GM18519 (cell line): ENCODE measurements around the gene LSS.

Source experiments
- ATAC-seq: cut with Tn5 transposase; IDR thresholded peaks from one replicate; pipeline ENCODE4 v1.9.1; 2021; ENCODE audit warnings: mild to moderate bottlenecking, moderate library complexity; ENCODE audit not compliant: unreplicated experiment, low FRiP score

LSS gene

DNA sequence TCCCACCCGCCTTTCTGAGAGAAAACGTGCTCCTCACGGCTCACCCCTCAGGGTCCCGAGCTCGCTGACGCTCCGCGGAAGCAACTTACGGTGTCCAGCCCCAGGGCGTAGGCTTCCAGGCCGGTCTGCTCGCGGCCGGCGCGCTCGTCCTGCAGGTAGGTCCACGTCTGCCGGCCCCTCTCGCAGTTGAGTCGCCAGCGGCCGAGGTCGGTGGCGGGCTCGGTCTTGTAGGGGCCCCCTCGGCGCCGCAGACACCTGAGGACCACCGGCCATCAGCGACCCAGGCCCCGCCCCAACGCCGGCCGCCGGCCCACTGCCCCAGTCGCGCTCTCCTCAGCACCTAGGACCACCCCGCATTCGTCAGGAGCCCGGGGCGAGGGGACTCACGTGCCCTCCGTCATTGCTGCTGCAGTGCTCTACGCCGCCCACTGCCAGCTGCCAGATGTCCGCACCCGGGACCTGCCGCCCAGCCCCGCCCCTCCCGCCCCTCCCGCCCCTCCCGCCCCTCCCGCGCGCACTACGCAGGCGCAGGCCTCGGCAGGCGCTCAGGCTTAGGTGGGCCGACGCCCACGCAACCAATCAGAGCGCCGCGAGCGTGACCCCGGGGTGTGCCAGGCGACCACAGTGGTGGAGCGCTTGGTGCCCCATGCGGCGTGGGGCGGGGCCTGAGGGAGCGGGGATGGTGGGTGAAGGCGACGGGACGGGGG lies at the start of gene LSS:
Gene LSS, minus strand, starts transcription at position 430 of the 707 bp plus-strand sequence. Its CDS starts 29 bp downstream, at position 401.
- ATAC-seq, result peak; percentile 59

DNA sequence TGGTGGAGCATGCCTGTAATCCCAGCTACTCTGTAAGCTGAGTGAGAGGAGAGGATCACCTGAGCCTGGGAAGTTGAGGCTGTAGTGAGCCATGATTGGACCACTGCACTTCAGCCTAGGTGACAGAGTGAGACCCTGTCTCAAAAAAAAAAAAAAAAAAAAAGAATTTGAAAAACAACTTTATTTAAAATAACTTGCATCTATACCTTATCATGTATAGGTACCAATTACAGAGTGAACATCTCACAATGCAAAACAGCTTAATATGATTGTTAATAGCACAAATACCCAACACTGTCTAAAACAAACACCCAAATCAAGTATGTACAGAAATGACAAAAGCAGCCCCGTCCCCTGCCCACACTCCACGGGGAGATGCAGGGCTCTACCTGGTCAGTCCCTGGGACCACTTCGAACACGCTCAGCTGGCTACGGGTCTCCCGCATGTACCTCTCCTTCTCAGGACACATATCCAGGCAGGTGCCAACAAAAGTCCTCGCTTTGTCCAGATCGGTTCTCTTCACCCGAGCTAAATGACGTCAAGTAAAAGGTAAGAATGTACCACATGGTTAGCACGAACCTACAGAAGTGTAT lies 46.3 kb upstream of the LSS start:
- ATAC-seq, result no peak

DNA sequence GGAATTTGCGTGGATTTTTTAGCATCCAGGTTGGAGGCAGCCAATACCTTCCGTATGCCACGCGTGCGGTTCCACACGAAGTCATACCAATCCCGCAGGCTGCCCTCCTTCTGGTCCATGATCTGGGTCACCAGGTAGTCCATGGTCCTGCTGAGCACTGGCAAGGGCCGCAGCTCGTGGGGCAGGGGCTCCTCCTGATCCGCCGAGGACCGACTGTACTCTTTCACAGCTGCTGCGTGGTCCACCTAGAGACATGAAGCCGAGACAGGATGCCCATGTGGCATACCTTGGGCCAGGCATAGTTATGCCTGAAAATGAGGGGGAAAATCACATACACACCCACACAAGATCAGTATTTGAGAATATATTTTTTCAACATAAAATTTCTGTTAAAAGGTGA lies 44.8 kb upstream of the LSS start:
- ATAC-seq, result no peak

DNA sequence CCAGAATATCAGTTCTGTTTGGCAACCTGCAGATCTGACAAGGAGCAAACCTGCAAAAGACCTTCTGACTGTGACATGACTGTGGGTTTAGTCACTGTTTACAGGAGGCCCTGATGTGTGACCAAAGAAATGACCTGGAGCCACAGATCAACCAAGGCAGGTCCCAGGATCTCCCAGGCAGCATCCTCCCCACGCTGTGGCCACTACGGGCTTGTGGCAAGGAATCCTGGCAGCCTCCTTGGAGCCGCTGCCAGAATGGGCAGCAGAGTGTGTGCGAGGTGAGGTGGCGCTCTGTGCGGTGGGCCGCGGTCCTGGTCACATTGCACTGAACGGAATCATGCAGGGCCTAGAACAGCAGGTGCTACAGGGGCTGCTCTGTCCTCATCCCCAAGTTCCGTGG lies 40.9 kb upstream of the LSS start:
- no peak for ATAC-seq

DNA sequence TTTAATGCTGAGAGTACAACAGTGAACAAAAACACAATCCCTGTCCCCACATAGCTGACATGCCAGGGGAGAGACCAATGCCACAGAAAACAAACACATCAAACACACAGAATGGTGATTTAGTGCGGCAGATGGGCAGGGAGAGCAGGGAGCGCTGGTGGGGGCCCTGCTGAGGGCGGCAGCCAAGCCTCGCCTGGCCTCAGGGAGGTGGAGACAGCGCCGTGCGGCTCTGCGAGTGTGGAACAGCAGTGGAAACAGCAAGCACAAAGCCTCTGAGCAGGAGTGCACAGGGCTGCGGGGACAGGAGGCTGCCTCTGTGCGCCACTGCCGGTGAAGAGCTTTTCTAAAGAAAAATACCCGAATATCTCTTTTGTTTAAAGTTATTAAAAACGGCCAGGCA lies 39.8 kb upstream of the LSS start:
- no peak for ATAC-seq

DNA sequence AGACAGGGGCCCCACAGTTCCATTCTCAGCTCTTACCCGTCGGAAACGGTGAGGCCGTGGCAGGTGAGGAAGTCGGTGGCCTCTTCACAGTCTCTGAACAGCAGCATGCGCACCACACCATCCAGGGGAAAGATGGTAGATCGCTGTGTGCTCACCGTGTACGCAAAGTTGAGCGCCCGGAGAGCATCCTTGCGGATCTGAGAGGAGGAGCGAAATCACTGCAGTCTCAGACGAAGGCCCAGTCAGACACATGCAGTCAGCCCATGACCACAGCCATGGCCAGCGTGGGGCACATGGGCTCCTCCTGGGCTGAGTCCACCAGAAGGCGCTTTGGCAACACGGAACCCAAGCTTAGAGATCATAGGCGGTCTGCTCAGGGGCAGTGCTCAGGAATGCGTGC lies 38.4 kb upstream of the LSS start:
- no peak for ATAC-seq

DNA sequence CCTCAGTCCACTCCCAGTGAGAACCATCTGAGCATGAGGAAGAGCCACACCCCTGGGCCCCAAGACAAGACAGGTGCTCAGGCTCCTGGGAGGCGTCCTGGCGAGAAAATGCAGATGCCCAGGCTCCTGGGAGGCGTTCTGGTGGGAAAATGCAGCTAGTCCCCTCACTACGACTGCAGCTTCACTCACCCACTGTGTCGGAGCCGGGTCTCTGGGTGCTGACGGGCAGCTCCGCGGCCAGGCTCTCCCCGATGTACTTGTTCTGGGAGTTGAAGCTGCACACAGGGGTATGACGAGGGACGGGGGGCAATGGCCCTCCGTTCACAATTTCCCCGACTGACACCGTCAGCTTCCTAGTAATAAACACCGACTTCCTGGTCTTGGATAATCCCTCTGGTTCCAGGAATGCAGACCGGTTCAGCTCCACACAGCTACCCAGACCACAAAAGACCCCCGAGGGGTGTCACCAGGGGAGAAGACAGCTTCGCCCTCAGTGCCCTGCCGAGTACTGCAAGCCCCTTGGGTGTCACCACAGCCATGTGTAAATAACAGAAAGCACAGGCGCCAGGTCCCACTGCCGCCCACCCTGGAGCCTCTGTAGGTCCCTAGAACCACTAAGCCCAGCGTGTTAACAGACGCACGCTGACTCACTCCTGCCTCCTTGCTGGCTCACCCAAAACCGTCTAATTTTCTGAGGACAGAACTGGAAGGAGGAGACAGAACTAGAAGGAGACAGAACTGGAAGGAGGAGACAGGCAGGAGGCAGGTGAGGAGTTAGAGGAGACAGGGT lies 37.4 kb upstream of the LSS start:
- no peak for ATAC-seq

DNA sequence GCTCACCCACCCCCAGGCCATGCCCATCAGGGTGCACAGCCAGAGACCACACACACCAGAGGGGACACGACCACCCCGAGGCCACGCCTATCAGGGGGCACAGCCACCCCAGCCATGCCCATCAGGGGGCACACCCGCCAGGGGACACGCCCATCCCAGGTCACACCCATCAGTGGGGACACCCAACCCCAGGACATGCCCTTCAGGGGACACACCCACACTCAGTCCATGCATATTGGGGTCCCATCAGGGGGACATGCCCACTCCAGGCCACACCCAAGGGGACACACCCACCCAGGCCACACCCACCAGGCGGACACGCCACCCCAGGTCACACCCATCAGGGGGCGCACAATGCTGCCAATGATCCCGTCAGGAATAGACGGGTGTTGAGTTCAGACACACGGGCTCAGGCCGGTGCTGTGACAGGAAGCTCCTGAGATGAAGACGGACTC lies 36.1 kb upstream of the LSS start:
- no peak for ATAC-seq

DNA sequence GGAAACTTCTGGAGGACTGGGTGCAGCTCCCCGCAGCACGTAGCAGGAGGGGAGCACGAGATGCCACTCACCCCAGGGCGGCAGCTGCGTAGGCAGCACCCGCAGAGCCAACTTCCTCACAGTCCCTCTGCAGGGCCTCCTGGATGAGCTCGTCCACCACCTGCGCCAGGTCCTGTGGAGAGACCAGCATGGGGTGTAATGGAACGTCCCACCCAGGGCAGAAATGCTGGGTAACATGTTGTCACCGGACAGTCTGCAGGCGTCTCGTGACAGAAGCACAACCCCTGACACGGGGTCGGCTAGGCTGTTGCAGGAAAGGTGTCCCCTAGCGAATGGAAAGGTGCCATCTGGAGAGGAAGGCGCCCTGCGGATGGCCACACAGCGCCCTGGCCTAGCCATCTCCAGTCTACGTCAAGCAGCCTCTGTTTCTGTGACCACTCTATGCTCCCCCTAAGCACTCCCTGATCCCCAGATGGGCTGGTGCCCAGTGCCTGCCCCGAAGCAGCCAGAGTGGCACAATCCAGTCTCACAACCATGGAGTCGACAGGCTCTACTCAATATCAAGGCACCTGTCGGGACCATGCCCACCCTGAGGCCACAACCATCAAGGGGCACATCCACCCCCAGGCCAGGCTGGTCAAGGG lies 35.6 kb upstream of the LSS start:
- ATAC-seq, result no peak

DNA sequence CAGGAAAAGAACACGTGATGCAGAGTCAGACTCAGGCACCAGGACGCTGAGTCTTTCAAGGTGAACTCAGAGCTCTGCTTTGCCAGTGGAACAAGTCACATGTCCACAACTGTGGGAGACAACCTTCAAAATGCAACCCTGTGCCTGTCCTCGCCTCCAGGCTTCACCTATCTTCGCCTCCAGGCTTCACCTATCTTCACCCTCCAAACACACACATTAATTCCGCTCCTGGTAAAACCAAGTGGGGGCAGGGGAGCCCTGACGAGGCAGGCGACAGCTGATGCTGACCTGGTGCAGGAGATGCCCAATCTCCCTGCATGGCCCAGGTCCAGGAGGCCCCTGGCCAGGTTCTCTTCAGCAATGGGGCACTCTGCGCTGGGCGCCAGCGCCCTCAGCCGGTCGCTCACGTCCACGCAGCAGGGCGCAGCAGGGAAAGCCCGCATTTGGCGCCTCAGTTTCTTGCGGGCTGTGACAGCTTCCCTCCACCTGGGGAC lies 28.0 kb upstream of the LSS start:
- no peak for ATAC-seq

DNA sequence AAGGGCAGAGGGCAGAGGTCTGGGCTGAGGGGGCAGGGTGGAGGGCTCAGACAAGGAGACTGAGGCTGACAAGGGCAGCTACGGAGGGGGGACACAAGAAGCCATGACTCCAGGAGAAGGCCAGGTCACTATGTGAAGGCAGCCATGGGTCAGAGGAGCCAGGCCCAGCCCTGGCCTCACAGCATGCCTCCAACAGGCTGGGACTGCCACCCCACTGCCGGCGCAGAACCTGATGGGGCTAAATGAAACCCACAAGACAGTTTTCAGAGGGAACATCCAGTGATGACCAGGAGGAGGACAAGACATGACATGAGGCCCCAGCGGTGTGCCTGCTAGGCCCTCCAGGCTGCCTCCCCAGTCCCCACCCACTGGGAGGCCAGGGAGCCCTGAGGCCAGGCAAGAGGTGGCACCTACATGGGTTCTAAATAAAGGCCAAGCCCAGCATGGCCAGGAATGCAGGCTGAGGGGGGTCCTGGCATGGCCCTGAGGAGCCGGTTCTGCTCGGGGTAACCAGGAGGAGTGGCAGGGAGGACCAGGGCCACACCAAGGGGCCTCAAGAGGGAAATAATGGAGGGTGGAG lies 27.3 kb upstream of the LSS start:
- no peak for ATAC-seq

DNA sequence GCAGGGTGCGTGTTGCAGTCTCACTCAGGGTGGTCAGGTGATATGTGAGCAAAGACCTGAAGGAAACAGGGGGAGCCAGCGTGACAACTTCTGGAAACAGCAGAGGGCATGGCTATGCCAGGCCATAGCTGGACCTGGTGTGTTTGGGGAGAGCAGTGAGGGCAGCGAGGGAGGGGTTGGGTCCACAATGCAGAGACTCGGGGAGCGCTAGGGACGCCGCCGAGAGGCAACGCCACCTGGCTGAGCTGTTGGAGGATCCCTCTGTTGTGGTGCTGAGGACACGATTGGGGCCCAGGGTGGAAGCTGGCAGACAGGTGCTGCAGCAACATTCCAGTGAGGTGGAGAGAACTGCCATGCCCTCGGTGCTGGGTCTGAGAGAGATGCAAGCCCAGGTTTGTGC lies 26.6 kb upstream of the LSS start:
- ATAC-seq, result no peak

DNA sequence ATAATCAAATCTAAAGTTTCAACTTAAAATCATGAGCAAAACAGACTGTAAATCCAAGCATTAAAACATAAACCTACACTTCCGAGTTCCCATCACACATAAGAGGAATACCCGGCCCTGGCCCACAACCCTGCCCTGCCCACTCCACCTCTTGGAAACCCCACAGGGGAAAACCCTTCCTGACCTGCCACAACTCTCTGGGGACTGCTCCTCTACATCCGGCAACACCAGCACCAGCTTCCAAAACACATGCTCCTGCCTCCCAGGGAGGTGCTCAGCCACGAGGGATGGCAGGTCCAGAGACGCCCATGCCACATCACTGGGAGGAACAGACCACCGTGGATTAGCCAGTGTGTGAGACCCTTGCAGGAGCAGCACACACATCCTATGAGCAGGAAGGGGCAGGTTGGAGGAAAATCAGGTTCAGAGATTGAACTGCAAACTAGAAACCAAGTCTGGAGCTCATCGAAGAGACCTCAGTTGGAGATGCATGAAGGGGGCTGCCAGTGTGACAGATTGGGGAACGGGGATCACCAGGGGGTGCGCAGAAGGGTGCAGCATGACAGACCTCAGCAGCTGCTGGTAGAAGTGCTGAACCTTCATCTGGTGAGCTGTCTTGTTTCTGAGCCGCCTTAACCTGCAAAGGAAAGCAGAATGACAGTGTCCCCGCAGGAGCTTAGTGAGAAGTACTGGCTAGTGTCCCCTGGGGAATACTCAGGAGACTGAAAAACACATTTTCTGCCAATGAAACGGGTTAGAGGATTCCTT lies 25.8 kb upstream of the LSS start:
- no peak for ATAC-seq

DNA sequence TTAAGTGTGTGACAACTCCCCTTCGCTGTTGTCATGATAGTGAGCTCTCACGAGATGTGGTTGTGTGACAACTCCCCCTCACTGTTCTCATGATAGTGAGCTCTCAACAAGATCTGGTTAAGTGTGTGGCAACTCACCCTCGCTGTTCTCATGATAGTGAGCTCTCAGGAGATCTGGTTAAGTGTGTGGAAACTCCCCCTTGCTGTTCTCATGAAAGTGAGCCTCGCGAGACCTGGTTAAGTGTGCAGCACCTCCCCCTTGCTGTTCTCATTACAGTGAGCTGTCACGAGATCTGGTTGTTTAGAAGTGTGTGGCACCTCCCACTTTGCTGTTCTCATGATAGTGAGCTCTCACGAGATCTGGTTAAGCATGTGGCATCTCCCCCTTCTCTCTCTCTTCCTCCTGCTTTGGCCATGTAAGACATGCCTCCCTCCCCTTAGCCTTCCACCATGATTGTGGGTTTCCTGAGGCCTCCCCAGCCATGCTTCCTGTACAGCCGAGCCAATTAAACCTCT lies 25.1 kb upstream of the LSS start:
- ATAC-seq, result peak; percentile 41

DNA sequence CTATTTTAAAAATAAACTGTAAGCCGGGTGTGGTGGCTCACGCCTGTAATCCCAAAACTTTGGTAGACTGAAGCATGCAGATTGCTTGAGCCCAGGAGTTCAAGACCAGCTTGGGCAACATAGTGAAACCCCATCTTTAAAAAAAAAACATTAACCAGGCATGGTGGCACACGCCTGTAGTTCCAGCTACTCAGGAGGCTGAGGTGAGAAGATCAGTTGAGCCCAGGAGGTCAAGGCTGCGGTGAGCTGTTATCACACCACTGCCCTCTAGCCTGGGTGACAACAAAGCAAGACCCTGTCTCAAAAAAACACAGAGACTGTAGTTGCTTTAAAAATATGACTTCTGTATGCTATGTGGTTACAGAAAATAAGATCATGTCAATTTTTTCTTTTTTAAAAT lies 24.3 kb upstream of the LSS start:
- ATAC-seq, result no peak

DNA sequence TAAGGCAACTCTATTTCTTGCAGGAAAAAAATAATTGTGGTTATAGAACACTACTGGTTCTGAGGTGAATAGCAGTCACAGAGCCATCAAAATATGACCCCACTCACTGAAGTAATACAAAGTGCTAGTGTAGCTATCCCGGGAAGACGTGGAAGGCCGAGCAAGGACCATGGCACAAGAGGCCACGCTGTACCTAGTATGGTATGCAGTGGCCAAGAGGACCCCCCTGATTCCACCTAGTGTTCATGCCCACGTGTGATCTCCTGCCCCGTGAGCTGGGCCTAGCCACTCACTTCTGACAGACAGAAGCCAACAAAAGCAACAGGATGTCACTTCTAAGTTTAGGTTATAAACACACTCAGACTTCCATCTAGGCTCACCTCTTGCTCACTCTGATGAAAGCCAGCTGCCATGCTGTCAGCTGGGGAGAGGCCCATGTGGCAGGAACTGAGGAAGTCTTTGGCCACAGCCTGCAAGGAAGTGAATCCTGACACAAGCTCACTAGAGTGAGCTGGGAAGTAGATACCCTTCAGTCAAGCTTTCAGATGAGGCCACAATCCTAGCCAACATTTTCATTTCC lies 21.7 kb upstream of the LSS start:
- no peak for ATAC-seq

DNA sequence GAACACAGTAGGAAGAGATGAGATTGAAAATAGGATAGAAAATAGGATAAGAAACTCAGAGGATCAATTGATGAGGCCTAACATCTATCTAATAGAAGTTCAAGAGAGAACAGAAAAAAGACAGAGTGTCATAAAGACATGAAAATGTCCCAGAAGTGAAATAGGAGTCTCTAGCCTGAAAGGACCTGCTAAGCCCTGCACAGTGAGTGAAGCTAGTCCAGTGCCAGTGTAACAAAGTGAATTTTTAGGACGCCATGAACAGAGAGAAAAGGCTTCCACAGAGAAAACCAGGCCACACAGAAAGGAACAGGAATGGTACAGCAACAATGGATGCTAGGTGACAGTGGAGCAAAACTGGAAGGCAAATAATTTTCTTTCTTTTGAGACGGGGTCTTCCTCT lies 20.3 kb upstream of the LSS start:
- ATAC-seq, result no peak

DNA sequence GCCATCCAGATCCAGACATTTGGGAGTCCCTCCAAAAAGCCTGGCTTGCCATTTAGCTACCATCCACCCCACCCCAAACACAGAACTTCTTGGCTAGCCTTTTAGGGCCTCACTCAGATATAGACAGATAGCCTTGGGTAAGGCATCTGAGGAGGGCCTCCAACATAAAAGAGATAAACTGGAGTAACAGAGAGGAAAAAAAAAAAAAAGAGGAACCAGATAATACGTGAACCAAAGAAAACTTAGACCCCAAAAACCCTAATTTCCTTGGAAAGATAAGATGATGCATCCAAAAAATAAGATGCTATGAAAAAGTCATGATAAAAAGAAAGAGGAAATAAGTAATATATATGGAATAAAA lies 19.8 kb upstream of the LSS start:
- ATAC-seq, result no peak

DNA sequence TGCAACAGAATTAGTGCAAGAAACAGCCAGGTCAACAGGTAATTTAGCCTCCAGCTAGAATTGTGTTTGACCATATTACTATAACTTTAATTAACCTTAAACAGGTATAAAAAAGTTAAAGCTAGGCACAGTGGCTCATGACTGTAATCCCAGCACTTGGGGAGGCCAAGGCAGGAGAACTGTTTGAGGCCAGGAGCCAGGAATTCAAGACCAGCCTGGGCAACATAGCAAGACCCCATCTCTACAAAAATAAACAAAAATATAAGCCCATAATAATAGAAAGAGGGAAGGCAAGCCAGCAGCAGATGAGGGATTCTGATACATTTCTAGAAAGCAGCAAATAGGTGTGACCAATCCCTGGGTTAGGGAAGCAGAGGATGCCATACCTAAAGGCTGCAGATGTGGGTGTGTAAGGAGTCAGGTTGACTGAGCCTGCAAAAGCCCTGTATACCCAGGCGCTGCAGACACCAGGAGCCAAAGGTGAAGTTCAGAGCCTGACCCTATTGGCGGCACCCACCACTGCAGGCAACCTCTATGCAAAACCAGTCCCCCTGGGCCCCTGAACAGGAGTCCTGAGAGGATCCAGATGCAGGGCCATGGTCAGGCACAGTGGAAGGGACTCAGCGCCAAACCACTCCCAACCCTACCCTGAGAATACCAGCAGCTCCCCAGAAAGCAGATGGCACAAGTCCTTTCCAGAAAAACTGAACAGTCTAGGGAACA lies 19.3 kb upstream of the LSS start:
- no peak for ATAC-seq
